ENCODE measurements around the gene EPAS1.

EPAS1 gene

DNA sequence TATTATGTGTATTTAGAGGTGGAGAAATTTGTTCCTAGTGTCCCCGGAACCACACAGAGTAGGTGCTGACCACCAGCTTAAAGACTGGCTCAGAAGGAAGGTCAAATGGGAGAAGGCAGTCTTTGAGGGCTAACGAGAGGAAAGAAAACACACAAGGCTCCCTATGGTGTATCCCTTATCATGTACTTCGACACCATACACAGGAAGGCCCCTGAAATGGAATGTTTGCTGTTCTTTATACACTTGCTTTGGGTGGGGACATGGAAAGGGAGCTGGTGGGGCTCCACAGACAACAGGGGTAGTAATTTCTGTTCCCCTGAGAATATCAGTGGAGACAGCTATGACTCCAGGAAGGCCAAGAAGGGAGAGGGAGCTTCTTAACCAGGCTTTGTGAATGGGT lies 6.0 kb downstream of the EPAS1 start:
- DNase-seq: no peak

DNA sequence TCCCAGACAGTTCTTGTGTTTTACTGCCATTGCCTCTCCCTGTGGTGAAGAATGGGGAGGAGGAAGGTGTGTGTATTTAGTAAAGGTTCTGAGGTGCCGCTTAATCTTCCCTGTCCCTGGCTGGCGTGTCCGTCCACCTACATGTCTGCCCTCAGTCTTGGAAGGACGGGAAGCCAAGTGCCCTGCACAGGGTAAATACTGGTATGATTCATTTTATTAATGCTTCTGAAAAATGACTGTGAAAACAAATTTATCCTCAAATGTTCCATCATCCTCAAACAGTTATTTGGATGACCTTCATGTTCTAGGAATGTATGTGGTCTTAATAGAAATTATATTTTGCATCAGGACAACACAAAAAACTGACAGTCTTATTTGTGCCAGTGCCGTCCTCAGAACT lies 6.6 kb downstream of the EPAS1 start:
- no peak for DNase-seq

DNA sequence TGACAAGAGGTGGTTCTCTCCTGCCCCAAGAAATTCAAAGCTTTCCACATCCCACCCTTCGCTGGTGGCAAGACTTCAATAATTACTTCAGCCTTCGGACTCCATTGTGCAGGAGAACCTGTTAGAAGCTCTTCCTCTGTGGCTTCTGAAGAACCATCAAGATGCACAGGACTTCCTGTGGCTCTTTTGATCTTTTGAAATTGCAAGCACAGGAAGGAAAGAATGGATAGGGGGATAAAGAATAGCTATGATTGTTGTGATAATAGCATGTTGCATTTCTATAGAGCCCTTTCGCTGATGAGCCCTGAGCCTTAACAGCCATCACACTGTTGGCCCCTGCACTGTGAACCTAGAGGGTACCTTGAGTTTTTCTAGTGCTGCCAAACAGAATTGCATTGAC lies 7.4 kb downstream of the EPAS1 start:
- no peak for DNase-seq

DNA sequence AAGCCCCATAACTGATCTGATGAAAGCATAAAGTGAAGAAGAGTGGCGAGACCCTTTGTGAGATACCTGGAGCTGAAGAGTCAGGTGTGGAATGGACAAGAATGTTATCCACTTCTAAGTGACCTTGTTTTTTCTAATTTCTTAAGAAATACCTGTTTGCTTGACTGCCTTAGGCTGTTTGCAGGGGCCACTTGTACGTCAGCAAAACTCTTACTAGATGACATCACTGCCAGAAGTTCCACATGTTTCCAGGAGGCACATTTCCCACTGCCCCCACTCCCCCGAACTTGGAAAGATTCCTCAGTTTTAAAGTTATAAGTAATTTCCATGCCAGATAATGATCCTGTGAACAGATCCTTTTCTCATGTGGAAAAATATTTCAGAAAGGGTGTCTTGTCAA lies 8.0 kb downstream of the EPAS1 start:
- DNase-seq: no peak

DNA sequence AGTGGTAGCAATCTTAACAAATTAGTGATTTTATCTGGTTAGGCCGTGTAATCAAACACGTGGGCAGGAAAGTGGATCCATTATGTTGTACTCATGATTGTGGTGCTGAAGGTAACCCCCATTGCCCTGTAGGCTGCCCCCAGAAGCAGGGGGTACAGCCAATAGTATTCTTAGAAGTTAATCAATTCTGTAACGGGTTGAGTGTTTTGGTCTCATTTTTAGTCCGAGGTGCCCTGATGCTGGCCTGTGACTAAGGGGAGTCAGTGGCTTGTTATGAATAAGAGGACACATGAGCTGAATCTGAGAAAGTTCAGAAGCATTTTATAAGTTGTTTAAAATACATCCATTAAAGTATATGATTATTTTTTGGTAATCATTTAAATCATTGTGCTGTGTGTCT lies 8.6 kb downstream of the EPAS1 start:
- DNase-seq: no peak

DNA sequence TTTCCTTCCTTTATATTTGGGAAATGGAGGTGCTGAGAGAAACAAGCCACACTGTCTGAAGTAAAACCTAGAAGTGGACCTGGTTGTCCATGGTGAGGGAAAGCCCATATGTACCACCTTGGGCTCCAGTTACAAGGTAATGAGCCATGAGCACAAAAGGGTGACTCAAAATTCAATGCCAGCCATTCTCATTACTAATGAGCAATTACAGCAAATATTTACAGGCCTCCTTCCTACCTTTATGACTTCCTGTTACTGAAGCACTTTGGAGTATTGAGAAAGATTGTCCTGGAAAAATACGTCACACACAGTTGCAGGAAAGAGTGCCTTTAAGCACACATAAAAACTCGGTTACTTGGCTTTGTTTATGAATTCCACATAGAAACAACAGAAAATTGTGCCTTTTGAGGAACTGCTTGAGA lies 9.1 kb downstream of the EPAS1 start:
- peak; percentile 76 to 85 for DNase-seq

DNA sequence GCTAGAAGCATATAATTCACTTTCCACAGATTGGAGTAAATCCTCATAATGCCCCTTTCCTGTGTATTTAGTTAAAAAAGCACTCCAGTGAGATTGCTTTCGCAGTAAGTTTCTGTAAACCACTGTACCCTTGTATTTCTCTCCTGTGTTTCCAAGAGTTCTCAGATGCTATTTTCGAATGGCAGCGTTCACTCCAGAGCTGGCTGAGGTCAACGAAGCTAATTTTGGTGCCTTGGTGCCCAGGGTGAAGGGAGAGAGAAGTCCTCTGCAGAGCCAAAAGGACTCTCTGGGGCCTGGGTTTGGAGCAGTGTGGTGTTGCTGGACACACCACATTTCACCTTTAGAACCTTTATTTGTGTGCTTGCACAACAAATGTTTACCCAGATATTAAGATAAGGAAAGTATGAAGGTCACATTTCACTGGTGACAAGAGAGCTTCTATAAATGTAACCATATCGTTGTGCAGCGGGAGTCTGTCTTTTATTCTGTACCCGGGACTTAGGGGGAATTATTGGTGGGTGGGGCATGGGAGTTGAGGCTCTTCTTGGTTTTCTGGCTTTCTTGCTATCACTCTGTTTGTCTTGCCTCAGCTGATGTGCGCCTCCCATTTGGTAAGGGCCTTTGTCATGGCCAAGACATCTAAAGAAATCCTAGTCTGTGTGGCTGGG lies 9.9 kb downstream of the EPAS1 start:
- no peak for DNase-seq

DNA sequence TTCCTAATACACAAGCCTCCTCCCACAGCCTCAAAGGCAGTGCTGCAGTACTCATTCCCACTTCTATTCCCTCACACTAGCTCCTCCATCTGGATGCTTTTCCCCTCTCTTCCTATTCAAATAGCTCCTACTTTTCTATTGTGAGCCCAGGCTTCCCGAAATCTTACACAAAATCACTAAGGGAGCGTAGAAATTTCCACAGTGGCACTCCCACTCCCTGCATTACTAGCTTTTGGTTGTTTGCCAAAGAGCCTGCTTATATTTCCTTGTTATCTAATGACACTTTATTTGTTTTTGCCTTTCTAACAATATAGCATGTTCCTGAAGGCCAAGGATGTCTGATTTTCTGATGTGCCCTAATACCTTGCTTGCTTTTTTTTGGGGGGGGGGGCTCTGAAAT lies 10.9 kb downstream of the EPAS1 start:
- no peak for DNase-seq

DNA sequence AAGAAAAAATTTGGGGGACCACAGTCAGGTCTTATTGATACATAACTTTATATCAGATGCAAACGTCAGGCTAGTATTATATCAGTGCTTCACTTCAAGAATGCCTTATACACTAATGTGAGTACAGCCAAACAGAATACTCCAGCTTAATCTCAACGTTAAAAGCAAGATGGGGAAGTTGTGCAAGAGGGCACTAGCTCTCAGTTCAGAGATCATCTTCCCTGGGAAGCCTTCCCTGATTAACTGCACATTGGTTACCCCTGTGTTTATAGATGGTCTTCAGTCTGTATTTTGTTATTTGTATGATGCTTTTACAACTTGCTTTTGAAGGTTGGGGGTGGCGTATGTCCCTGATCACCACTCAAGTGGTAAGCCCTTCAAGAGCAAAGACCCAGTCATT lies 11.4 kb downstream of the EPAS1 start:
- no peak for DNase-seq

DNA sequence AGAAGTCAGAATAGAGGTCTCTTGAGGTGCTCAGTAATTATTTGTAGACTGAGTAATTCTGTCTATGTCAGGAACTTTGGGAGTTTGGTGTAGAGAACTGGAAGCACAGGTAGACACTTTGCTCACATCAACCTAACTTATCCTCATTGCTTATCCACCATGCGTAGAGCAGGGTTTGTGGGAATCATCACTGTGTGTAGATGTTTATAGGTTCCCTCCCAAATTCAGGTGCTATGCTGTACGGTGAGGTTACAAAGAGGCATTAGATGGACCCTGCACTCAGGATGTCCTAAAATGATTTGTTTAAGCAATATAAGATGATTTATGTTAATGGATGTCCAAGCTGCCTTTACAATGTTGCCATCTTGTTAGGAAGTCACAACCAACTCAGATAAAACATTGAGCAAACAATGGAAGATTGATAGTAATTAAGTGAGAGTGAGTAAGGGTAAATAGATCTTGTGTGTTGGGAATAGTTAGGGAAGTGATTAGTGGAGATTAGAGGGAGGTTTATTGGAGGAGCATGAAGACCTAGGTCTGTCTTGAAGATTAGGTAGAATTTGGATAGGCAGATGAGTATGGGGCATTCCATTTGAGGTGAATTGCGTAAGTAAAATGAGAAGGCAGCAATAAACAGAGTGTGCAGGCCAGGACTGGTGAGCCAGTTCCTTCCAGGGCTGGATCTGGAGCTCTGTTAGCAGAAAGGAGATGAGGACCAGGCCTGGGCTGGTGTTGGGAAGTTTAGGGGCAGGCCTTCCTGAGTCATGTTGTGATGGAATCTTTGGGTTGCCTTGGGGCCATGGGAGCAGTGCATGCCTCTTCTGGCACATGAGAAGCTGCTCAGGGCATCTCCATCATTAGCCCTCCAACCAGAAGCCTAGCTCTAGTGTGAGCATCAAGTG lies 12.1 kb downstream of the EPAS1 start:
- DNase-seq: no peak

DNA sequence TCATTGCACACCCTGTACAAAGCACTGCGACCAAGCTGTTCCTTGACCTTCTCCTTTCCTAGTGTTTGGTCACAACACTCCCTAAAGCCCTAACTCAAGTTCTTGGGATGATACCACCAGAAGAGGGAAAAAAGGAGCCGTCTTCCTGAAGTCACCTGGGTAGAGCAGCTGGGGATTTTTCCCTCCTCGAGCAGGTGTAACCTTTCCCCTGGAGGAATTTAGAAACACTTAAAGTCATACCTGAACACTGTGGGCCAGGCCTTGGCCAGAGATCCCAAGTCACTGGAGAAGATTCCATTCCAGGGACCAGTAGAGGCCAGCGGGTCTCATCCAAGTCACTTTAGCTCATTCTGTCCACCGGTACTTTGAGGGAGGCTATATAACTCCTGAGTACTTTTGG lies 13.2 kb downstream of the EPAS1 start:
- no peak for DNase-seq

DNA sequence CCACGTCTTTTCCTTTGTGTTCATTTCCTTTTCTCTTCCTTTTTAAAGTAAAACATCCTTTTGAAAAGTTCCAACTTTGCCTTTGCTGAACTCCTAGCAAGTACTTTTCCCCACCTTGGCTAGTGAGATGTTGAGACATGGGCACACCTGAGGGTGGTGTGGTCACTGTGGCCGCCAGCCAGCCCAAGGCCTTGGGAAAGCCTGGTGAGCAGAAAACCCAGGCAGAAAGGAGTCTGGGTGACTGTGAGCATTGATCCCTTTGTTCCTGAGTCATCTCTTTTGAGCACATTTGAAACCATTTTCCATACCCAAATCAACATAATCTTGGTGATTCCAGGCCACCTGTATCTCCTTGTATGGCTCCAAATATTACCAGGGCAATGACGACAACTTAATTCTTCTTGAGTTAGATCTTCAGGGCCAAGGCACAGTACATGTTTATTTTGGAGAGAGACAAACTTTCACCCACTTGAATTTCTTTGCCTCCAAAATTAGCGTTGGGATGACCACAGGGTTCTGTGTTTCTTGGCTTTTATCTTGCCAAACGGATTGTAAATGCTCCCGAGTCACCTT lies 14.5 kb downstream of the EPAS1 start:
- DNase-seq: no peak

DNA sequence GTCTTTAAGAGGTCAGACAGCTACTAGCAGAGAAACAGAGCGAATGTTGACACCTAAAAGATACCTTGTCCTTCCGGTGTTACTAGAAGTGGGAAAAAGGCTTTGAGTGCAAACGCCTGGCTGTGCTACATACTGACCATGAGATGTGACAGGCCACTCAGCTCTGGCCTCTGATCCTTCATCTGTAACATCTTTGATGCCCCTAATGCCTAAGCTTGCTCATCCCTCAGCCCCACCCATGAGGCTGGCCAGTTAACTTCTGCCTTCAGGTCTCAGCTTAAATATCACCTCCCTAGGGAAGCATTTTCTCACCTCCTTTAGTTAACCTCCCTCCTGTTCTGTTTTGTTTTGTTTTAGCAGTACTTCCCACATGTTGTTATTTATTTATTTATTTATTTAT lies 15.9 kb downstream of the EPAS1 start:
- DNase-seq: no peak

DNA sequence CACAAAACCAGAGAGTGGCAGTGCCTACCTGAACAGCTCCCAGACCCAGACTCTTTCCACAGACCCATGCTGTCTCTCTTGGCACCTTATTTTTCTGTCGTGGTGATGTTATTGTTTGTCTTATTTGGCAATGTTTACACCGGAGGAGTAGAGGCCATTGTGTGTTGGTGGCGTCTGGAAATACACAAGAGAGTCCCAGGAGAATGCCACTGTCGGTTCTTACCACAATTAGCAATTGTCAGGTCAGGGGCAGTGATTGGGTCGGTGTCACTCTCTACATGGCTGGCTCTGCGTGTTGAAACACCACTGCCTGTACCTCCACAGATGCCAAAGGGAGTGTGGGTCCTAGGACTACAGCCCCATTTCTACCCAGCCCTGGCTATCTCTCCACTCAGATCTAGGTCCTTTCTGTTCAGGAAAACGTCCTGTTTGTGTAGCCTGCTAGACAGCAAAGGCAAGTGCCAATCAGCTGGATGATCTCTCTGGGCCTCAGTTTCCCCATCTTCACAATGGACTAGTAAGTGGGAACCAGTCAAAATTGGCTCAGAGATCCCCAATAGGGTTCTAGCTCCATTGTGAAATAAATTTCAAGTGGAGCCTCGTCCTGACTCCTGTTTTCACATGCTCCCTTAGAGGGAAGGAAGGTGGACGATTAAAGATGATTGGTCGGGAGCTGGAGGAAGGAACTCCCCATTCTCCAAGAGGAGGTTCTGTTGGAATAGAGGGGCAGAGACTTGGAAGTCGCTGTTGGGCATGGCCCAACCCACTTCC lies 17.0 kb downstream of the EPAS1 start:
- peak in 1 of 2 experiments; percentile 49 for DNase-seq

DNA sequence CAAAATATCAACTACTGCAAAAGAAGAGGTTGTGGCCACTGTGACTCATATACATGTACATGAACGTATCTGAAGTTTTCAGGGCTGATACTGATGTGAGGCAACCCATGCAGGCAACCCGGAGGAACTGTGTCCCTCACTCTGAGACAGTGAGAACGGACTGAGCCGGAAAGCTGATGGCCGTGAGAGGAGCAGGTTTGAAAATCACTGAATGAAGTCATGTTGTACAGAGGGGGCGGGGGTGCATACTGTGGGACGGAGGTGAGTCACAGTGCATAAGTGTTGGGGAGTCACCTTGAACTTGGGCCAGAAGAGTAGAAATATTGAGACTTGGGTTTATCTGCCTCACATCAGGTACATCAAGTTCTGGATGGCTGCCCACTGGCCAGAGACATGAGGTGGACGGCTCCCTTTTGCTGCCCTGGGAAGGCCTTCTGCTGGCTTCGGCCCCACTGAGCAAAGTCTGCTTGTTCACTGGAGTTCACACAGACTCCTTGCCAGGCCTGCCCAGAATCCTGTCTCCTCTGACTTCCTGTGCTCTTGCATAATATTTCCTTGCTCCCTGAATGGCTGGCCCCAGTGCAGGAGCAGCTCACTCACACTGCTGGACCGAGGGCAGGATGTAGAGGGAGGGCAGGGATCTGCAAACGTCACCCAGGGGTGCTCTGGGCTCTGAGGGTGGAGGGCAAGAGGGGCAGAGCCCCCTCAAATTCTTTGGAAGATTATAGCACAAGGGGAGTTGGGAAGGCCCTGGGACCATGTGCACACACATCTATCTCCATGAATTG lies 18.1 kb downstream of the EPAS1 start:
- DNase-seq: no peak

DNA sequence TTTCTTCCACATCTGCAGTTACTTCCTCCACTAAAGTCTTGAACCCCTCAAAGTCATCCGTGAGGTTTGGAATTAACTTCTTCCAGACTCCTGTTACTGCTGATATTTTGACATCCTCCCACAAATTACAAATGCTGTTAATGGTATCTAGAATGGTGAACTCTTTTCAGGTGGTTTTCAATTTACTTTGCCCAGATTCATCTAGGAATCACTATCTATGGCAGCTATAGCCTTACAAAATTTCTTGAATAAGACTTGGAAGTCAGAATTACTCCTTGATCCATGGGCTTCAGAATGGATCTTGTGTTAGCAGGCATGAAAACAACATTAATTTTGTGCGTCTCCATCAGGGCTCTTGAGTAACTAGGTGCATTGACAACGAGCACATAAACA lies 19.9 kb downstream of the EPAS1 start:
- no peak for DNase-seq

DNA sequence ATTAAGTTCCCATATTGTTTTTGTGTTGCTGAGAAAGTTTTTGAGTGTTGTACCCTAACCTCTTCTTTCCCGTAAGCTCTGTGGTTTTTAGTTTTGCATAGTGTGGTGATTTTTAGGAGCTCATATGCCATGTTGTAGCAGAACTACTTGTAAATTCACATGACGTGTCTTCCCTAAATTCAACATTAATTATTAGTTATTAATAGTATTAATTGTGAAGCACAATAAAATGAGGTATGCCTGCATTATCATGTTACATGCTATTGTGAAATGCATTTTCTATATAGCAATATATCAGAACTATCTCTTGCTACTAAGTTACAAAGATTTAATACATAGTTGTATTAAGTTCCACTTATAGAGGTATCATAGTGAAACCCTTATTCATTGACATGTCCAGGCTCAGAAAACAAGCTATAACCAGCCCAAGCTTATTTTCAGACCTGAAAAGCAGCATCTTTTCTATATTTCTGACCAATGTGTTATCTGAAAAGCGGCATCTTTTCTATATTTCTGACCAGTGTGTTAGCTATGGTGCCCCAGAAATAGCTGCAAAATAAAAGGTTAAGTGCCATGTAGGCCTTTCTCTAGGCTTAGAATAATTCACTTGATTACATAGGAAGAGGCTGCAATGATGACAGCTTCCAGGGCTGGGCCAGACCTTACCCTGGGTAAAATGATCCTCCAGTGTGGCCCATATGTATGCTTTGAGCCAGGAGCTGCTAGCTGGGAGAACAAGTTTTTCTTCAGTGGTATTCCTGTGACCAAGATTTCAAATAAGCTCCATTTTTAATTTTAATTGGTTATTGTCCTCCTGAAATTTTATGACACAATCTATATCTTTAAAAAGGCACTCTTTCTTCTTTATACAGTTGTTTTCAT lies 21.6 kb downstream of the EPAS1 start:
- peak in 1 of 2 experiments; percentile 30 for DNase-seq

DNA sequence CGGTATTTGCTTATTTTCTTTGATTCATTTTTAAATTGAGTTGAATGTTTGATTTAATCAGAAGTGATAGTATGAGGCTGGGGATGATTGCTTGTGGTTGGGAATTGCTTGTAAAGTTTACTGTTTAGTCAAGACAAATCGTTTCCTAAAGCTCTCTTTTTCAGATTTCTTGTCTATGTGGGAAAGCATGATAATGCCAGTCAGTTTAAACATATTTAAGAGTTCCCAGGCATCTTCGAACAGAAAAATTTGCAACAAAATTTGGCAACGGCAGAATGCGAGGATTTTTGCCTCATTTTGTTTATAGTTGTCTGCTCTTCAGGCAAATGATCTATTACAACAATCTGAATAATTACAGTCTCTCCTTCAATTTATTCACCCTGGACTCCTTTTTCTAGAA lies 22.5 kb downstream of the EPAS1 start:
- DNase-seq: peak in 1 of 2 experiments; percentile 60

DNA sequence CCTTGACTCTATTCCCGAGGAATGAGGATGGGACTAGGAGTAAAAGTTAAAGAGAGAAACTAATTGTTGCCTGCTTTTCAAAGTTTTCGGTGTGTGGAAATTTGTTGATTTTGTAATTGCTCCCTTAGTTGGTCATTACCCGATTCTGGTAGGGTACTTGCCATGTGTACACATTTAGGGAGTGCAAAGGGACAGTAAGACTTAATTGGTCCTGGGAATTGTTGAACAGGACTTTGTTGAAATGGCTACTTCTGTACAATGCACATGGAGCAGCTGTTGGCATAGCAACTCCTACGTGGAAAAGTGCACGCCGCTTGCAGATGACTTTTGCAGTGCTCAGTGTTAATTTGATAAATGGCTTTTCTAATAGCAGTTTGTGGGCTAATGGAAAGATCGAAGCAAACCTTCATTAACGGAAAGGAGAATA lies 22.9 kb downstream of the EPAS1 start:
- DNase-seq: peak in 1 of 2 experiments; percentile 74

DNA sequence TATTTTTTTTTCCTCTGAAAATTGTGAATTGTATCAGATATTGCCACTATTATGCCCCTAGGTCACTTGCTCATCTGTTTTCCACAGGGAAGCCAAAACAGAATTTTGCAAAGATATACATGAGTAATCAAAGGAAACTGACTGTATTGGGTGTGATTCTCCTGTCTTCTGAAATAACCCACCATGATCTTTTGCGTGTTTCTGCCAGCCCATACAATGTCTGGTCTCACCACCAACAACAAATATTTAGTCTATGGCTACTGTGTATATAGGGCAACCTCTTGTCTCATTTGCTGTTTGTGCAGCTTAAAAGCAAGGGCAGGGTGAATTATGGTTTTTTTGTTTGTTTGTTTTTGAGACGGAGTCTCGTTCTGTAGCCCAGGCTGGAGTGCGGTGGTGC lies 26.5 kb downstream of the EPAS1 start:
- DNase-seq: no peak

DNA sequence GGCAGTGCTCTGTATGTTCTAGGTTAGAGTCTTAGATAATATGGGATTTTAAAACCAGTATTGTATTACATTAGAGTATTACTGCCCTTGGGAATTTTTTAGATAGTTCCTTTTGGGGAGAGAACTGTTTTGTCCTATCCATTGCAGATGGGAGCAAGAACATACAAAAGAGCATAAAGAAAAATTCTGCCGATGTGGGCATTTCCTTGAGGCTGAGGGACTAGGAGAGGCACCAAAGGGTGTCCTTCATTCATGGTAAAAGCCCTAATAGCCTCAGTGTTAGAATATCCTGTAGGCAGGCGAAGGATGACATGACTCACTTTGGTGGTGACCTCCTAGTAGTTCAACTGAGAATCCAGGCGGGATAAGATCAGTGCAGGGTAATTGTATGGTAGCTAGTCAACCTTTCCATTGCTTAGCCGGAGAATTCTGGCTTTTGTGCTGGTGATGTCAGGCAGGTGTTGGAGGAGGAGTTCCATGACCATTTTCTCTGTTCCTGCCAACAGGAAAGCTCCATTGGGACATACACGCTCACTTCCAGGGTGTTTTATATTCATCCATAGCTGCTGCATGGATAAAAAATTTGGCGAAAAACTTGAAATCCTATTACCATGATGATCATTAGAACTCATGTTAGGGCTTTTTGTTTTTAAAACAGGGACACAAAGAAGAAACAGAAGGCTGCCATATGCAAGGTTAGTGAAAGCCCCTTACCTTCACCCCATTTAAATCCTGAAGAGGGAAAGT lies 28.1 kb downstream of the EPAS1 start:
- DNase-seq: no peak
